Ramos (cell line): ENCODE data around the gene RNGTT.

Experiments
- in situ Hi-C: fragments of 300-500 bp; cut with MboI; formaldehyde crosslinking; loops from one replicate; pipeline ENCODE4 v1.14.3; 2022; ENCODE audit warnings: low sequenced_read_pairs; ENCODE audit not compliant: unreplicated experiment

RNGTT gene

DNA sequence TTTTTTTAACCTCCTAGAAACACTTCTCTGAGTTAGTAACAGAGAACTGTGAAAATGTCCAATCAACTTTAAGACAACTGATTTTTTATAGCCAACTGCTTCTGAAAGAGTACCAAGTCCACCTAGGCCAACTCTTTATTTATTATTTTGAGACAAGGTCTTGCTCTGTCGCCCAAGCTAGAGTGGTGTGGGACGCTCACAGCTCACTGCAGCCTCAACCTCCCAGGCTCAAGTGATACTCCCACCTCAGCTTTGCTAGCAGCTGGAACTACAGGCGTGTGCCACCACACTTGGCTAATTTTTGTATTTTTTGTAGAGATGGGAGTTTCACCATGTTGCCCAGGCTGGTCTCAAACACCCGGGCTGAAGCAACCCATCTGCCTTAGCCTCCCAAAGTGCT, 331.6 kb downstream of the RNGTT start:
- in situ Hi-C loops = no loop called here

DNA sequence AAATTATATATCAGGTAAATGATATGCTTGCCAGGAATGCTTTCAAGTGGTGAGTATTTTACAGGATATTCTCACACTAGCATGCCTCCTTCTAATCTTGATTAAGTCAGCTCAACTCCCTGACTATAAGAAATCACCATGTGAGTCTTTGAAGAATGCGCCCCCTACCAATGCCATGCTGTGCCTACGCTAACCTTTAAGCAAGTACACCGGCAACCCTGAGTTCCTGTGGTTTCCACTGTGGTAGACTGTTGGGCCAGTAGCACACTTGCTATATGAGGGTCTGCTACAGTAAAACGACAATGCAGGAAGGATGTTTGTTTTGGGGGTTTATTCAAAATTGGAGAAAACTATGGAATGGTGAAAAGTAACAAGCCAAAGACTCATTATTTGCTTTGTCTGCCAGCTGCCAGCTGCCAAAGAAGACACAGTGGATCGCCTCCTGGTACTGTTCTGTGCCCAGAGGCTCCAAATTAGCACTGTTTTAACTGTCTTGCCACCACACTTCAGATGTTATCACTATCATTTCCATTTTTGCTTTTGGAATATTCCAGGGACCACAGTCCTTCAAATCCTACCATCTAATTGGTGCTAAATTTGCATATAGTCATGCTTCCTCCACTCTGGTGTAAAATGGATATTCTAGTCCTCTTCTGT, 333.5 kb downstream of the RNGTT start:
- in situ Hi-C loops = no loop called here

DNA sequence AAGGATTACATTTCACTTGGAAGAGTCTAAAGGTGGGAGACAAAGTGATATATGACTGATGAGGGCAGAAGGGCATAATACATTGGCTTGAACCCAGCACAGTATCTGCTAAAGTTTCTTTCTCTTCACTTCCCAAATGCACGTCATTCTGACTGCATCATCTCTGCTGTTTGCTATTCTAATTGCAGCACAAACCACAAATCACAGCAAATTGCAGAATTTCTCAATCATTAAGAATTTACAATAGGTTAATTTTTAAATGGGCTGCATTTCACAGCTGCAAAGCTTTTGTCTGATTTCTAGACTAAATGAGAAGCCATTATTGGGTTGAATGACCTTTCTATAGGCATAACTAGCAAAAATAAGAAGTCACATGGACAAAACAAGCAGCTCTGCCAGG, 337.0 kb downstream of the RNGTT start:
- in situ Hi-C loops = no loop called here

DNA sequence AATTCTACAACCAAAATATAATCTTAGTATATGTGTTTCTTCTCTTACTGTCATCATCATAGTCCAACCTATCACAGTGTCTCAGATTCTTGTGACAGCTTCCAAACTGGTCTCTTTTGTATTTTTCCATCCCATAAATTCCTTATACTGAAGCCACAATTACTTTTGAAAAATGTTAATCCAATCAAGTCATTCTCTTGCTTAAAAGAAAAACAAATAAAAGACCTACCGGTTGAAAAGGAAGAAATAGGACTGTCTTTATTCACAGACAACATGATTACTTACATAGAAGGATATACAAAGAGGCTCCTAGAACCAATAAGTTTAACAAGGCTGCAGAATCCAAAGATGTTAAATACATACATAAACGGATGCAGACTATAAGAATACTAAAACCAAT, 339.9 kb downstream of the RNGTT start:
- in situ Hi-C loops = no loop called here

DNA sequence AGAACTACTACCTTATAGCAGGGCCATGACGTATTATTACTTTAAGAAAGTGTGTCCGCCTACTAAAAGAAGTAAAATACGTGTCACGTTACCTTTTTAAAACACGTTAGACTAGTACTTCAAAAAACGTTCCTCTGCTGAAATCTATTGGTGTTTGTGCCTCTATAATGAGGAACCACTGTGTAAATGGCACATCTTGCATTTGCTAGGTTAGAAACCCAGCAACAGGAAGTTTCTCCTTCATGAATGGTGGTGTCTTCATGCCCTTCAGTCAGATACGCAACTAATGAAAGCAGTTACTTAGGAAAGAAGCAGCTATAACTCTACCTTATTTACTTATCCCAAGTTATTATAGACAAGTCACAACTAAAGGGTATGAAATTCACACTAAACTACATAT, 343.5 kb downstream of the RNGTT start:
- in situ Hi-C loops = no loop called here

- in situ Hi-C loops = no loop called here
These were observed 347.0 kb downstream of the RNGTT start for GRCh38 chr6:88616380-88616779.

- in situ Hi-C loops = no loop called here
These were observed 349.0 kb downstream of the RNGTT start for GRCh38 chr6:88614316-88614877.

DNA sequence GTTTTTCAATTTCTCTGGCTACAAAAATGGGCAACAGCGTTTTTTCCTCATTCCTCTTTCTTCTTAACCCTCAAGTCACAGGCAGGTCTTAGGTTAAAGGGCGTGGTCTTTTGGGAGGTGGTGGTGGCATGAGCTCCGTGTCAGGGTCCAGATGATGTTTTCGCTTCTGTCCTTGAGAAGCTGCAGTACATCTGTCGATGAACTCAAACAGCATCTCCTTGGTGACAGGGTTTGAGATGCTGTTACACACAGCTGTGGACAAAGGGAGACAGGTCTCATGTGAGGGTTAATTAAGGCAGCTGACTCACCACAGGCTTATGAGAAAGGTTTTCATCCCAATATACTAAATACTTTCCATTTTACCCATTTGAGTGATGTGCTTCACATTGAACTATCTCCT, 350.8 kb downstream of the RNGTT start:
- in situ Hi-C loops = no loop called here

DNA sequence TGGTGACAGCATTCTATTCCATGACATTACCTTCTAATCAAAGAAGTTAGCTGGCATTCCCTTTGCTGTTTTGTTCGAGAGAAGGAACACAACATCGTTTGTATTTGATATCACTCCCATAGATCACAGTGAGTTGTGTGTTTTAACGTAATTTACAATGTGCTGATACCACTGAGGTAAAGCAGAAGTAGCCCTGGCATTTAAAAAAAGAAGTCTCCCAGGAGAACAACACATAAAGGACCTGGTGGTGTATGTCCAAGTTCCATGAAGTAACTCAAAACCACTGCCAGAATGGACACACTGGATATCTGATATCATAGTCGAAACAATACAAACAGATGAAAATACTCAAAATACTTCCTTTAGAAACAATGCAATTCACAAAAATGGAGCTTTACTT, 351.7 kb downstream of the RNGTT start:
- in situ Hi-C loops = no loop called here

GRCh38 chr6:88609983-88610382, 353.4 kb downstream of the RNGTT start:
- in situ Hi-C loops = no loop called here

GRCh38 chr6:88605271-88605670, 358.1 kb downstream of the RNGTT start:
- in situ Hi-C loops = no loop called here

DNA sequence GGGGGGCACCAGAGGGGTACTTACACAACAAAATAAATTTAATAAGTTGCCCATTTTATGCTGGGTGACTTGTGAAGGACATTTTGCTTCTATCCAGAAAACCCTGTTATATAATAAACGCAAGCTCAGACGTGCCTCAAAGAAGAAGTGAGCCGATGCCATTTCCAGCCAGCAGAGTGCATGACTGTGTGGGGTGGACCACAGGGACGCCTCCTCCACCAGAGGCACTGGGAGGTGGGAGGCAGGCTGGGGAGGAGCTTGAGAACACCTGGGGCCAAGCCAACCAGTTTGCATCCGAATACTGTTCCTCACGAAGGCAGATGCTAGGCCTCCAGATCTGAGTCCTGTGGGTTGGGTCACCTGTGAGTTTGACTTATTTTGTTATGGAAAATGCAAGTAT, 363.8 kb downstream of the RNGTT start:
- in situ Hi-C loops = no loop called here

DNA sequence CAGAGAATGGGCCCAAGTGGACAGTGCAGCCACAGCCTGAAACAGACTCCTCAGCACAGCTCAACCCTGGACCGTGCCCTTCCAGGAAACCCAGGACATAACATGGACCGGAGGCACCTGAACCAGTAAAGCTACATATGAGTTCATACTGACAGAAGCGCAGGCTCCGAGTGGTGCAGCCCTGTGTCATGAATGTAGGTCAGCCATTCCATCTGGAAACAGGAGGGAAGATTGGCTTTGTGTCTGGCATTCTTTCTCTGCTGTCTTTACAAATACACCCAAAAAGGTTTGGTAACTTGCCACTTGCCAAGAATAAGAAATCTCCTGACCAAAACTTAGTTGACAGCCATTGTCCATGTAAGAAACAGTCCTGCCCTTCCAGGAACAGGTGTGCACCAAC, 366.6 kb downstream of the RNGTT start:
- in situ Hi-C loops = no loop called here

- in situ Hi-C loops = no loop called here
These were observed 374.5 kb downstream of the RNGTT start for GRCh38 chr6:88588938-88589337.

- in situ Hi-C loops = no loop called here
These were observed 376.3 kb downstream of the RNGTT start for GRCh38 chr6:88587150-88587520.

DNA sequence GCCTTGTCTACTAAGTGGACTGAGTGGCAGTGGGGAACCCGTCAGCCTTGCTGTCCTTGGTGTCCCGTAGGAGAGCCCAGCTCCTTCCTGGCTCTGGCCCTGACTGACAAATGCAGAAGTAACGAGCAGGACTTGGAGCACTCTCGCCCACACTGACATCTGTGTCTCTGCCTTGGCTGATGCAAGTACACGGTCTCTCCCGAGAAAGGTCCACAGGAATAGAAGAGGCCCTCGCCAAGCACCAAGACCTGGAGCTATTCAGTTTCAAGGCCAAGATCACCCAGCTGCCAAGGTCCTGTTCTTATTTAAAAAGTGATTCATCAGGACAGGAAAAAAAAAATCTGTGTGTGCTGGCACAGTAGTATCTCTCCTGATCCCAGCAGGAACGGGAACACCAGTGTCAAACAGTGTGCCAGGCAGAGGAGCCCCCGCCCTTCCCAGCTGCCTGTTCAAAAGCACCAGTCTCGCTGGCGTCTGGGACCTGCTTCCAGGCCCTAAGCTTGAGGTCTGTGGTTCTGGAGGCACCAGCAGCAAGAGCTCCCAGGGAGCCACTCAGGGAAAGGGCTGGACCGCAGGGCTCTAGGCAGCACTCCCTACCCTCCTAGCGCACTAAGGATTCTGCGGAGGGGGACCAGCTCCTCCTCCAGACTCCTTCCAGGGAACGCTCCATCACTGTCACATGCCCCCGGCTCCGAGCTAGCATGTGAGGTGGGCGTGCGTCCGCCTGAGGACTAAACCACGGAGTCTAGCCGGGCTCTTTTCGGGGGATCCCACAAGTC, 376.9 kb downstream of the RNGTT start:
- in situ Hi-C loops = no loop called here

- in situ Hi-C loops = no loop called here
These were observed 378.1 kb downstream of the RNGTT start for GRCh38 chr6:88585276-88585692.

DNA sequence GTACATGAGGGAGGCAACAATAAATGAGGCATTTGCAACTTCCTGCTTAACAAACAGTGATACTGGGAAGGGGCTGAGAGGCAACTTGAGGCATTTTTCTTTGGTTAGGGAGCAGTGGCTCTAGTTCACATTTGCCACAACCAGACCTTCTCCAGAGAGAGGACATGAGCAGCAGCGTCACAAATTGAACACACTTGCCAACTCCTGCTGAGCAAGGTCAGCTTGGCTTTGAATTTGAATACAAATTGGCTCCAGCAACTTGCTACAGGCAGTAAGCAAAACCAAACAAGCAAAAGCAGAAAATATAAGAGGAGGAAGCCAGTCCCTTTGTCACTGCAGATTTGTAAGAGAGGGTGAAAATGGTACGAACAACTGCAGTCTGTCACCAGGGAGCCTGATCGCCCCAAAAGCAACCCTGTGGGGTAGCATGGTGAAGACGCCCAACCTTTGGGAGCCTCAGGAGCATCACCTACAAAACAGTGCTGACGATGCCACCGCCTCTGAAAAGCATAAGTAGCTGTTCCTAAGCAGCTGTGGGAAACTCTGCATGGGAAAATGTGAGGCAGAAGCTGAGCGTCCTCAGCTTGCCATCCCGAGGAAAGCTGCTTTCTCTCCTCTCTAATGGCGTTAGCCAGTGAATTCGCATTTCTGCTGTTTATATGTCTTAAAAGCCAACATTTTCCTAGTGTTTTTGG, 378.7 kb downstream of the RNGTT start:
- in situ Hi-C loops = no loop called here

GRCh38 chr6:88577461-88577860, 386.0 kb downstream of the RNGTT start:
- in situ Hi-C loops = no loop called here

DNA sequence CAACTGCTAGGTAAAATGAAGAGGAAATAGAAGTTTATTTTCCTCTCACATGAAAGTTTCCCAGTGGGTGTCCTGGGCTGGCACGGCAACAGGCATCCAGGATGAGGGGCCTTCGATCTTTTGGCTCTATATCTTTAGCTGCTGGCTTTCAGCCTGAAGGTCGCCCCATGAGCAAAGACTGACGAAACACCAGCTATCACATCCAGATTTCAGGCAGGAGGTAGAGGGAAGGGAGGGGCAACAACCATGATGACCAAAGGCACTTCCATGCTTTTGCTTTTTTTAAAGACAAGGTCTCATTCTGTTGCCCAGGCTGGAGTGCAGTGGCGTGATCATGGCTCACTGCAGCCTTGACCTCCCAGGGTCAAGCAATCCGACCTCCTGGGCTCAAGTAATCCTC, 387.9 kb downstream of the RNGTT start:
- in situ Hi-C loops = no loop called here

DNA sequence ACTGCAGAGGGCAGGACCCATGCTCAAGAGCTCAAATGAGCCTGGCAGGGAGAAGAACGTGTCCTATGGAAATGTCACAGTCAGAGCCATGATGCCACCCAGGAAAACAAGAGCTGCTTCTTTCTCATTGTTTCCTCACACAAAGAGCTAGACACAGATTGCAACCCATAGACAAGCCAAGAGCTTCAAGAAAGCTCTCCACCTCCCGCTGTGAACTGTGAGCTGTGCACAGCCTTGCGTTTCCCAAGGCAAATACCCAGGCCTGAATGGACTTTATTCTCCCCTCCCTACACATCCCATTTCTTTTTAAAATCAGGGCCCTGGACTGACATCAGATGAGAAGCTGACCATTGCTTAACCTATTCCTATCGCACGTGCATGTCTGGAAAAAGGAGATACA, 388.8 kb downstream of the RNGTT start:
- in situ Hi-C loops = no loop called here
